HG03097 (cell line): Measurements from ENCODE around the gene GRAMD4.
"Not testable (repeated sequence)": the region's sequence is repeated elsewhere in the genome, so short reads cannot be mapped to it uniquely, and the experiment has no call there.

Source experiments
- ATAC-seq: cut with Tn5 transposase; IDR thresholded peaks from one replicate; pipeline ENCODE4 v1.9.1; 2021; ENCODE audit not compliant: unreplicated experiment, low FRiP score

The GRAMD4 gene

GRCh38 chr22:46617986-46618647 is 2.1 kb upstream of the GRAMD4 start:
- no peak for ATAC-seq

- no peak for ATAC-seq
Measured at GRCh38 chr22:46618667-46619066, 1.5 kb upstream of the GRAMD4 start.

- ATAC-seq = no peak
Measured at GRCh38 chr22:46619240-46619829, 851 bp upstream of the GRAMD4 start.

GRCh38 chr22:46620588-46621242 is 529 bp downstream of the GRAMD4 start:
- ATAC-seq = no peak

GRCh38 chr22:46621243-46621930 is 1.2 kb downstream of the GRAMD4 start:
- not testable (repeated sequence) for ATAC-seq

GRCh38 chr22:46622081-46622521 is 1.9 kb downstream of the GRAMD4 start:
- no peak for ATAC-seq

- ATAC-seq = no peak
Measured at GRCh38 chr22:46625113-46625842, 5.1 kb downstream of the GRAMD4 start.

GRCh38 chr22:46625843-46626349 is 5.7 kb downstream of the GRAMD4 start:
- ATAC-seq = no peak

GRCh38 chr22:46626356-46626755 is 6.2 kb downstream of the GRAMD4 start:
- no peak for ATAC-seq

GRCh38 chr22:46626911-46627805 is 7.0 kb downstream of the GRAMD4 start:
- no peak for ATAC-seq

GRCh38 chr22:46627806-46628482 is 7.8 kb downstream of the GRAMD4 start:
- ATAC-seq = no peak

GRCh38 chr22:46628756-46629155 is 8.6 kb downstream of the GRAMD4 start:
- no peak for ATAC-seq

- no peak for ATAC-seq
Measured at GRCh38 chr22:46629291-46629690, 9.1 kb downstream of the GRAMD4 start.

- ATAC-seq = no peak
Measured at GRCh38 chr22:46631113-46631512, 10.9 kb downstream of the GRAMD4 start.

- no peak for ATAC-seq
Measured at GRCh38 chr22:46632646-46633249, 12.6 kb downstream of the GRAMD4 start.

GRCh38 chr22:46633334-46633890 is 13.2 kb downstream of the GRAMD4 start:
- ATAC-seq = no peak

- no peak for ATAC-seq
Measured at GRCh38 chr22:46634011-46634699, 14.0 kb downstream of the GRAMD4 start.
